NCI-H345 treated with DMSO at 0.1 percent for 48 hours (cell line): ENCODE measurements around the gene HOXA6.
A peak's percentile ranks its signal among the peaks of the same experiment; 100 is the strongest.

Experiments used
- DNase-seq: peaks from one replicate; lab custom pipeline; 2025; ENCODE audit not compliant: unreplicated experiment; lab: John Stamatoyannopoulos, UW

Gene HOXA6

GRCh38 chr7:27099453-27100370 is 47.9 kb downstream of the HOXA6 start:
- no peak for DNase-seq

- DNase-seq: no peak
Measured at GRCh38 chr7:27098578-27099451, 48.8 kb downstream of the HOXA6 start.

- no peak for DNase-seq
Measured at GRCh38 chr7:27097686-27098577, 49.6 kb downstream of the HOXA6 start.

- no peak for DNase-seq
Measured at GRCh38 chr7:27096768-27097514, 50.6 kb downstream of the HOXA6 start.

- peak; percentile 79 for DNase-seq
Measured at GRCh38 chr7:27095897-27096767, 51.4 kb downstream of the HOXA6 start, which contains the start of gene HOXA1. HOXA1 (minus strand) TSS chr7:27096000; CDS start chr7:27095912, 88 bp downstream.
